Loucy (cell line): ENCODE measurements around the gene PPM1F.

Experiments used
- EZH2phosphoT487 ChIP-seq: fragments of 200-600 bp; IDR thresholded peaks from 2 replicates; pipeline ENCODE4 v1.6.1; 2018; ENCODE audit warnings: antibody characterized with exemption, mild to moderate bottlenecking, moderate library complexity, borderline replicate concordance
- TF ChIP-seq, protein P1 (sequence below): fragments of 200-600 bp; sonication (generic); conservative IDR thresholded peaks from 2 replicates; pipeline ENCODE4 v1.5.1; 2014; ENCODE audit warnings: mild to moderate bottlenecking, antibody characterized with exemption, low read length

DNA sequence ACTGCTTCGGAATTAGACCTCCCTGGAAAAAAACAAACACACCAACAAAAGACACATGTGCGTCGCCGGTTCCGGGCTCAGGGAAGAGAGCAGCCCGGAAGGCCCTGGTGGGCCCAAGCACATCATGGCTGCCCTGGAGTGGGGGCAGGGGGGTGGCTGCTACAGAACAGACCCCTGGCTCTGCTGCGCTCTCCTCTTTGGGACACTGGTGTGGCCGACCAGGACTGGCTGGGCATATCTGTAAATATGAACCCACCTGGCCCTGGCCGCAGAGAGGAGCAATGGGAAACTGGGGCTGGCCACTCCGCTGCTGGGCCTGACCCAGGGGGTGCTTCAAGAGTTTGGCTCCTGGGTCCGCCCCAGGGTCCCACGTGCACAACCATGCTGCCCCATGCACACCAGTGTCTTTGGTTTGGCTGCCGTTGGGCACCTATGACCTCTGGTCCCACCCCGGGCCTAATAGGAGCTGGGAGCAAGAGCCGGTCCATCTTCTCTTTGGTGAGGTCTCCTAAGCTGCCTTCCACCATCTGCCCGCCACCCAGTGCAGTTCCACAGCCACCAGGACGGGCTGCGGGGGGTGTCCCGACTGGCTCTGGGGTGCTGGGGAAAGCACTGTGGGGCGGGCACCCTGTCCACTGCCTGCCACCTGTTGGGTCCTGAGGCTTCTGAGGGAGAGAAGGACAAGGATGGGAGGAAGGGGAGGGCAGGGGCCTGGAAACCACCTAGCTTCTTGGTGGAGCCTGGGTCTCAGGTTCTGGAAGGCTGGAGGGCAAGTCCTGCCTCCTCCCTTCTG, 30.1 kb downstream of the PPM1F start:
- TF ChIP-seq, protein P1, sequence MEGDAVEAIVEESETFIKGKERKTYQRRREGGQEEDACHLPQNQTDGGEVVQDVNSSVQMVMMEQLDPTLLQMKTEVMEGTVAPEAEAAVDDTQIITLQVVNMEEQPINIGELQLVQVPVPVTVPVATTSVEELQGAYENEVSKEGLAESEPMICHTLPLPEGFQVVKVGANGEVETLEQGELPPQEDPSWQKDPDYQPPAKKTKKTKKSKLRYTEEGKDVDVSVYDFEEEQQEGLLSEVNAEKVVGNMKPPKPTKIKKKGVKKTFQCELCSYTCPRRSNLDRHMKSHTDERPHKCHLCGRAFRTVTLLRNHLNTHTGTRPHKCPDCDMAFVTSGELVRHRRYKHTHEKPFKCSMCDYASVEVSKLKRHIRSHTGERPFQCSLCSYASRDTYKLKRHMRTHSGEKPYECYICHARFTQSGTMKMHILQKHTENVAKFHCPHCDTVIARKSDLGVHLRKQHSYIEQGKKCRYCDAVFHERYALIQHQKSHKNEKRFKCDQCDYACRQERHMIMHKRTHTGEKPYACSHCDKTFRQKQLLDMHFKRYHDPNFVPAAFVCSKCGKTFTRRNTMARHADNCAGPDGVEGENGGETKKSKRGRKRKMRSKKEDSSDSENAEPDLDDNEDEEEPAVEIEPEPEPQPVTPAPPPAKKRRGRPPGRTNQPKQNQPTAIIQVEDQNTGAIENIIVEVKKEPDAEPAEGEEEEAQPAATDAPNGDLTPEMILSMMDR: no peak
- no peak for TF ChIP-seq EZH2phosphoT487
